T-cell (primary cell): ENCODE measurements around the gene RSU1. TPM values are rescaled to one million over a fixed set of nuclear protein-coding genes. Genes with fewer than 3 reads are reported as not detected.

ENCODE experiments used
- ATAC-seq, 4 experiments: fragments of 200-7000 bp in 3 of 4; fragments of 150-1000 bp in 1 of 4; cut with Tn5 transposase; replicated peaks in 1 of 4; 1 replicate in 3 of 4; 2 replicates in 1 of 4; pipeline ENCODE4 v1.10.0; 2021; ENCODE audit warnings: moderate library complexity in 3 of 4, mild to moderate bottlenecking in 2 of 4, moderate number of reproducible peaks in 1 of 4
- CTCF ChIA-PET, 2 donors: fragments of 300-600 bp; sonication (Branson Sonifier 250); formaldehyde crosslinking; loops; one replicate each; lab custom pipeline; 2022; ENCODE audit warnings: antibody characterized with exemption in 2 of 2; lab: Charles Lee
- POLR2A ChIA-PET, 2 donors: fragments of 300-600 bp; sonication (Branson Sonifier 250); formaldehyde crosslinking; loops; one replicate each; lab custom pipeline; 2022; ENCODE audit warnings: antibody characterized with exemption in 2 of 2; lab: Charles Lee
- DNase-seq, 35 experiments: peaks; one replicate each; pipeline versions ENCODE4 v3.0.0 to v3.0.0-alpha.2; 2013 to 2023
- H3K27ac ChIP-seq: one replicate; pipeline ENCODE4 v1.5.1; 2013; ENCODE audit warnings: low read length
- H3K27me3 ChIP-seq, 2 experiments: replicated peaks in 1 of 2; 1 replicate in 1 of 2; 2 replicates in 1 of 2; pipeline versions ENCODE4 v1.6.1 to v1.7.0; 2013; ENCODE audit warnings: low read length in 1 of 2, mixed read lengths in 1 of 2; ENCODE audit not compliant: control insufficient read depth in 2 of 2, insufficient read depth in 2 of 2; ENCODE audit errors: extremely low read depth in 1 of 2
- H3K36me3 ChIP-seq, 2 donors: 1 replicate in 1 of 2; 2 replicates in 1 of 2; pipeline versions ENCODE4 v1.6.1 to v1.7.0; 2013; ENCODE audit warnings: low read length in 1 of 2; ENCODE audit not compliant: control insufficient read depth in 2 of 2, insufficient read depth in 1 of 2; ENCODE audit errors: extremely low read depth in 1 of 2
- H3K4me1 ChIP-seq, 2 experiments: 1 replicate in 1 of 2; 2 replicates in 1 of 2; pipeline versions ENCODE4 v1.6.1 to v1.7.0; 2013; ENCODE audit warnings: low read length in 2 of 2, mixed read lengths in 1 of 2; ENCODE audit not compliant: insufficient read depth in 2 of 2, control insufficient read depth in 1 of 2; ENCODE audit errors: extremely low read depth in 1 of 2
- H3K4me3 ChIP-seq, 2 donors: 1 replicate in 1 of 2; 2 replicates in 1 of 2; pipeline versions ENCODE4 v1.5.1 to v1.7.0; 2013; ENCODE audit warnings: mild to moderate bottlenecking in 2 of 2, low read length in 1 of 2, moderate library complexity in 1 of 2; ENCODE audit not compliant: control insufficient read depth in 1 of 2; ENCODE audit errors: extremely low read depth in 1 of 2
- H3K9me3 ChIP-seq: 2 replicates; pipeline ENCODE4 v1.7.0; 2013
- H3K27ac Mint-ChIP-seq, 2 donors: one replicate each; pipeline ENCODE4 v1.8.0; 2020 to 2021; ENCODE audit warnings: mild to moderate bottlenecking in 2 of 2, mixed read lengths in 2 of 2
- H3K27me3 Mint-ChIP-seq, 2 donors: one replicate each; pipeline ENCODE4 v1.8.0; 2021 to 2022; ENCODE audit warnings: mixed read lengths in 2 of 2
- H3K36me3 Mint-ChIP-seq: one replicate; pipeline ENCODE4 v1.8.0; 2021; ENCODE audit warnings: mixed read lengths
- H3K4me1 Mint-ChIP-seq, 3 donors: one replicate each; pipeline ENCODE4 v1.8.0; 2020 to 2022; ENCODE audit warnings: mixed read lengths in 3 of 3, mild to moderate bottlenecking in 1 of 3
- H3K4me3 Mint-ChIP-seq, 3 donors: one replicate each; pipeline ENCODE4 v1.8.0; 2020 to 2022; ENCODE audit warnings: mild to moderate bottlenecking in 3 of 3, mixed read lengths in 3 of 3, moderate library complexity in 3 of 3
- H3K9me3 Mint-ChIP-seq, 3 donors: one replicate each; pipeline ENCODE4 v1.8.0; 2020 to 2022; ENCODE audit warnings: mixed read lengths in 3 of 3
- WGBS: methylation state at CpG from one replicate; pipeline ENCODE4 v1.1.5; 2013; ENCODE audit warnings: missing lambda C conversion rate; ENCODE audit not compliant: insufficient coverage; 5-methylcytosine and 5-hydroxymethylcytosine counted together
- total RNA-seq, 35 experiments: library from RNA in 6 of 35; stranded (reverse) in 6 of 35; fragments of 120-200 nt in 1 of 35; gene quantifications; one replicate each; pipeline versions ENCODE4 v1.2.1 to v1.2.4 and lab custom pipeline; 2013 to 2026

Gene RSU1
- total RNA-seq, 5 donors from 2014 or later (not counting 1 experiment from before 2014, with no cell fraction given) = 49.5 to 60.4 (median 58.1) TPM

GRCh38 chr10:16848562-16849154 lies 31.4 kb upstream of the RSU1 start:
- Histone ChIP-seq H3K27me3 (no peaks in the 10 kb centered on the region), H3K36me3 (no peaks in the 10 kb centered on the region), H3K4me1 (no peaks in the 10 kb centered on the region), H3K9me3 (no peaks in the 10 kb centered on the region), H3K4me3 (no peak overlapping the region), H3K27ac (no peak overlapping the region)
- DNase-seq (no peak), ATAC-seq (no peak)
- H3K27me3 Mint-ChIP-seq = no peaks in the 10 kb centered on the region
- H3K9me3 Mint-ChIP-seq = no peaks in the 10 kb centered on the region
- no peak overlapping the region for H3K27ac Mint-ChIP-seq
- no peaks in the 10 kb centered on the region for H3K4me1 Mint-ChIP-seq
- ChIA-PET POLR2A (interaction anchor here in 1 of 2 donors (0.6 kb wide), 1 partner anchor 383 kb away, joined by 8 read pairs; no protein-coding TSS in a partner anchor), CTCF (interaction anchor here in 1 of 2 donors (1.0 kb wide), 1 partner anchor 408 kb away, joined by 3 read pairs; no protein-coding TSS in a partner anchor)
- WGBS = no CpG with 5 or more reads among the region's 10 CpGs
- H3K4me3 Mint-ChIP-seq = no peak overlapping the region
- no peaks in the 10 kb centered on the region for H3K36me3 Mint-ChIP-seq

- DNase-seq = no peak
- H3K27ac ChIP-seq = no peak overlapping the region
- no peaks in the 10 kb centered on the region for H3K36me3 ChIP-seq
- ATAC-seq = no peak
- H3K27me3 ChIP-seq = no peaks in the 10 kb centered on the region
- H3K9me3 ChIP-seq = no peaks in the 10 kb centered on the region
- no peaks in the 10 kb centered on the region for H3K27me3 Mint-ChIP-seq
- no CpG with 5 or more reads among the region's 6 CpGs for WGBS
- H3K9me3 Mint-ChIP-seq = no peaks in the 10 kb centered on the region
- no peaks in the 10 kb centered on the region for H3K4me1 ChIP-seq
- POLR2A ChIA-PET = interaction anchor here in 1 of 2 donors (0.6 kb wide), 1 partner anchor 9 kb away, joined by 3 read pairs; no protein-coding TSS in a partner anchor
- H3K4me3 Mint-ChIP-seq = no peak overlapping the region
- H3K4me1 Mint-ChIP-seq = peaks cover 2 to 6% (median 4%) of the 10 kb centered on the region in 3 donors
- H3K4me3 ChIP-seq = no peak overlapping the region
- no peaks in the 10 kb centered on the region for H3K36me3 Mint-ChIP-seq
- CTCF ChIA-PET = interaction anchor here (0.7 to 1.1 kb wide), 2 partner anchors 409 to 790 kb away, joined by 3 to 4 read pairs; no protein-coding TSS in a partner anchor
- H3K27ac Mint-ChIP-seq = no peak overlapping the region
These were observed 30.4 kb upstream of the RSU1 start for GRCh38 chr10:16847644-16848043.

- H3K36me3 ChIP-seq = no peaks in the 10 kb centered on the region
- no peaks in the 10 kb centered on the region for H3K27me3 ChIP-seq
- H3K36me3 Mint-ChIP-seq = peaks cover 1% of the 10 kb centered on the region
- no peaks in the 10 kb centered on the region for H3K4me1 ChIP-seq
- DNase-seq = no peak
- peaks cover 2 to 6% (median 4%) of the 10 kb centered on the region in 3 donors for H3K4me1 Mint-ChIP-seq
- no peaks in the 10 kb centered on the region for H3K27me3 Mint-ChIP-seq
- ATAC-seq = no peak
- peak overlapping the region in 1 of 2 donors; percentile 36 for H3K27ac Mint-ChIP-seq
- ChIA-PET POLR2A (no interaction called here), CTCF (interaction anchor here (0.7 to 1.4 kb wide), 3 partner anchors 10 to 411 kb away, joined by 3 to 4 read pairs (median 4); no protein-coding TSS in a partner anchor)
- H3K9me3 Mint-ChIP-seq = no peaks in the 10 kb centered on the region
- H3K4me3 ChIP-seq = no peak overlapping the region
- no peak overlapping the region for H3K27ac ChIP-seq
- H3K4me3 Mint-ChIP-seq = no peak overlapping the region
- H3K9me3 ChIP-seq = no peaks in the 10 kb centered on the region
These were observed 28.0 kb upstream of the RSU1 start for GRCh38 chr10:16845248-16845647.

GRCh38 chr10:16843252-16843870 lies 26.1 kb upstream of the RSU1 start:
- DNase-seq (peak in 2 of 35 experiments; percentile 16 to 75), ATAC-seq (peak; percentile 52 to 66 (median 58))
- Histone ChIP-seq H3K27me3 (no peaks in the 10 kb centered on the region), H3K4me1 (no peaks in the 10 kb centered on the region), H3K27ac (no peak overlapping the region), H3K4me3 (no peak overlapping the region), H3K9me3 (no peaks in the 10 kb centered on the region), H3K36me3 (no peaks in the 10 kb centered on the region)
- WGBS = no CpG with 5 or more reads among the region's 1 CpG
- no peaks in the 10 kb centered on the region for H3K9me3 Mint-ChIP-seq
- CTCF ChIA-PET = interaction anchor here (0.5 to 2.2 kb wide), 15 partner anchors 9 to 581 kb away, joined by 3 to 9 read pairs (median 3); partner anchors contain the start of gene RSU1 (in 1 of the 2)
- H3K27ac Mint-ChIP-seq = no peak overlapping the region
- no peaks in the 10 kb centered on the region for H3K27me3 Mint-ChIP-seq
- H3K4me3 Mint-ChIP-seq = no peak overlapping the region
- peaks cover 7% of the 10 kb centered on the region for H3K36me3 Mint-ChIP-seq
- POLR2A ChIA-PET = interaction anchor here in 1 of 2 donors (0.7 kb wide), 1 partner anchor 424 kb away, joined by 8 read pairs; no protein-coding TSS in a partner anchor
- peaks cover 2 to 6% (median 4%) of the 10 kb centered on the region in 3 donors for H3K4me1 Mint-ChIP-seq

- H3K27me3 Mint-ChIP-seq = no peaks in the 10 kb centered on the region
- Histone ChIP-seq H3K9me3 (no peaks in the 10 kb centered on the region), H3K27ac (peak overlapping the region; percentile 34), H3K4me1 (peaks cover 0 to 5% of the 10 kb centered on the region in 2 experiments), H3K36me3 (no peaks in the 10 kb centered on the region), H3K4me3 (peak overlapping the region in 1 of 2 donors; percentile 31), H3K27me3 (no peaks in the 10 kb centered on the region)
- CTCF ChIA-PET = interaction anchor here (0.5 to 1.0 kb wide), 14 partner anchors 10 to 956 kb away, joined by 3 to 9 read pairs (median 4); partner anchors contain the start of gene RSU1 (in 1 of the 2)
- peaks cover 6% of the 10 kb centered on the region for H3K36me3 Mint-ChIP-seq
- POLR2A ChIA-PET = interaction anchor here (0.6 to 1.5 kb wide), 9 partner anchors 18 to 1966 kb away, joined by 3 to 9 read pairs (median 4); partner anchors contain the start of gene RSU1 (in 1 of the 2)
- ATAC-seq = peak; percentile 97 to 100 (median 100)
- no peaks in the 10 kb centered on the region for H3K9me3 Mint-ChIP-seq
- peaks cover 6 to 8% (median 6%) of the 10 kb centered on the region in 3 donors for H3K4me1 Mint-ChIP-seq
- 0% methylated on average over 4 of the region's 8 CpGs for WGBS
- peak overlapping the region; percentile 43 to 50 for H3K27ac Mint-ChIP-seq
- peak overlapping the region; percentile 34 to 49 (median 48) for H3K4me3 Mint-ChIP-seq
- peak in 33 of 35 experiments; percentile 12 to 66 (median 34) for DNase-seq
These were observed 18.0 kb upstream of the RSU1 start for GRCh38 chr10:16835228-16835627.
